Astrocyte (in vitro differentiated cells and primary cell): ENCODE data around the gene TRIM47. TPM values are rescaled to one million over a fixed set of nuclear protein-coding genes. Genes with fewer than 3 reads are reported as not detected.
A peak's percentile ranks its signal among the peaks of the same experiment; 100 is the strongest.

Experiments used
- DNase-seq: peaks from one replicate; pipeline ENCODE4 v3.0.0-alpha.2; 2010; ENCODE audit warnings: low read depth
- FAIRE-seq: peaks from 2 replicates; lab custom pipeline; 2011; peaks lifted over from hg19 to GRCh38; lab: Jason Lieb, UNC
- H2AFZ ChIP-seq: 2 replicates; pipeline ENCODE4 v1.6.0; 2012; ENCODE audit warnings: low read depth, low read length, inconsistent platforms
- H3K27ac ChIP-seq: 2 replicates; pipeline ENCODE4 v1.5.1; 2011; ENCODE audit warnings: low read depth, low read length, inconsistent platforms
- H3K27me3 ChIP-seq: 2 replicates; pipeline ENCODE4 v1.6.0; 2011; ENCODE audit warnings: low read length, inconsistent platforms; ENCODE audit not compliant: insufficient read depth
- H3K36me3 ChIP-seq: 2 replicates; pipeline ENCODE4 v1.5.1; 2011; ENCODE audit warnings: low read length, inconsistent platforms; ENCODE audit not compliant: insufficient read depth
- H3K4me1 ChIP-seq: 2 replicates; pipeline ENCODE4 v1.5.1; 2011; ENCODE audit warnings: low read length, inconsistent platforms; ENCODE audit not compliant: insufficient read depth
- H3K4me2 ChIP-seq: 2 replicates; pipeline ENCODE4 v1.6.0; 2012; ENCODE audit warnings: low read length, inconsistent platforms
- H3K4me3 ChIP-seq: 2 replicates; pipeline ENCODE4 v1.5.1; 2011; ENCODE audit warnings: low read depth, mild to moderate bottlenecking, low read length, inconsistent platforms; ENCODE audit not compliant: insufficient read depth
- H3K79me2 ChIP-seq: 2 replicates; pipeline ENCODE4 v1.6.0; 2012; ENCODE audit warnings: mild to moderate bottlenecking, low read length, inconsistent platforms; ENCODE audit not compliant: insufficient read depth
- H3K9ac ChIP-seq: 2 replicates; pipeline ENCODE4 v1.6.0; 2012; ENCODE audit warnings: mild to moderate bottlenecking, low read length, inconsistent platforms
- H3K9me3 ChIP-seq: 2 replicates; pipeline ENCODE4 v1.5.1; 2012; ENCODE audit warnings: low read depth, mild to moderate bottlenecking, low read length, inconsistent platforms; ENCODE audit not compliant: insufficient read depth
- H4K20me1 ChIP-seq: 2 replicates; pipeline ENCODE4 v1.6.0; 2012; ENCODE audit warnings: low read length, inconsistent platforms; ENCODE audit not compliant: insufficient read depth
- H3K27ac Mint-ChIP-seq: one replicate; pipeline ENCODE4 v1.8.0; 2021; ENCODE audit warnings: mild to moderate bottlenecking, mixed read lengths; ENCODE audit not compliant: unreplicated experiment
- H3K27me3 Mint-ChIP-seq: one replicate; pipeline ENCODE4 v1.8.0; 2021; ENCODE audit warnings: low read depth, mixed read lengths; ENCODE audit not compliant: unreplicated experiment
- H3K36me3 Mint-ChIP-seq: one replicate; pipeline ENCODE4 v1.8.0; 2021; ENCODE audit warnings: low read depth, mixed read lengths; ENCODE audit not compliant: unreplicated experiment
- H3K4me1 Mint-ChIP-seq: one replicate; pipeline ENCODE4 v1.8.0; 2021; ENCODE audit warnings: low read depth, mixed read lengths; ENCODE audit not compliant: unreplicated experiment
- H3K4me3 Mint-ChIP-seq: one replicate; pipeline ENCODE4 v1.8.0; 2021; ENCODE audit warnings: mild to moderate bottlenecking, moderate library complexity, mixed read lengths; ENCODE audit not compliant: unreplicated experiment
- H3K9me3 Mint-ChIP-seq: one replicate; pipeline ENCODE4 v1.8.0; 2021; ENCODE audit warnings: mild to moderate bottlenecking, mixed read lengths; ENCODE audit not compliant: unreplicated experiment
- EZH2 ChIP-seq: IDR thresholded peaks from 2 replicates; pipeline ENCODE4 v1.6.1; 2012; ENCODE audit warnings: mild to moderate bottlenecking, low read length, inconsistent platforms; ENCODE audit not compliant: insufficient read depth
- total RNA-seq: library from RNA; stranded (reverse); gene quantifications from 2 replicates; pipeline ENCODE4 v1.2.1, GENCODE V29; 2021
- TF ChIP-seq, protein P1 (sequence below): IDR thresholded peaks from 2 replicates; pipeline ENCODE4 v1.5.1; 2011; ENCODE audit warnings: low read depth, mild to moderate bottlenecking, inconsistent platforms, low read length, moderate library complexity; ENCODE audit not compliant: insufficient read depth

TRIM47 gene
- total RNA-seq, 1 donor from 2014 or later = 5.9 TPM

DNA sequence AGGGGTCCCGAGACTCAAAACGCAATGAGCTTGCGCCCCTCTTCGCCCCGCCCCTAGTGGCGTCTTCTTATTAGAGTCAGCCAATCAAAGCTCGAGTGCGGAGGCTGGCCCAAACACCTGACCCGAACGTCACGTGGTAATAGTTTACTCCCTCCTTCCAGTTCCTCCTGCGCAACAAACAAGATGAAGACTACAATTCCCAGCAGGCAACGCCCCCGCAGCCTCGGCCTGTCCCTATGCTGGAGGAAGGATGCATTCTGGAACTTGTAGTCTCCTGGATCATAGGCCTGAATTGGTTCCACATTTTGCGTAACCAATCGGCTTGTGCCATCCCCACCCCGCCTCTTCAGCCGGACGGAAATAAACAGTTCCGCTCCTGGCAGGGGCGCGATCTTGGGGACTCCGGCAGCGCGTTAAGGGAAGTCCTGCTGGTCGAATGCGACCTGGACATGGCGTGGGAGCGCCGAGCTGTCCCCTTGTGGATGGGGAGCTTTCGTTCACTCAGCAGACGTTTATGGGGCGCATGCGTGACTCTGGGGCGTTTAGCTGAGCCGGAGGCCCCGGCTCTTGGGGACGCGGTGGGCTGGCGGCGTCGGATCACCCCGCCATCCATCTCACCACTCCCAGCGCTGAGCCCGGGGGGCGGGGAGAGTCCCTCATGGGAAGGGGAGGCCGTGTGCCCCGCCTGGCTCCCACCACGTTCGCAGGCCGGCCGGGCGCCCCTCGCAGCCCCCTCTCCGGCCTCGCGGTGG lies 22.9 kb downstream of the TRIM47 start, which contains the start of gene WBP2:
Gene WBP2, minus strand, starts transcription at position 26 of the 752 bp plus-strand sequence. CDS start 38 bp downstream, outside the sequence.
- Mint-ChIP-seq H3K9me3 (no peaks in the 10 kb centered on the region), H3K4me1 (peaks cover 8% of the 10 kb centered on the region), H3K27ac (peak within 1 kb of the TSS; percentile 8), H3K4me3 (peak within 1 kb of the TSS; percentile 89), H3K27me3 (no peaks in the 10 kb centered on the region), H3K36me3 (peaks cover 7% of the 10 kb centered on the region)
- Histone ChIP-seq H3K36me3 (peaks cover 3% of the 10 kb centered on the region), H4K20me1 (no peaks in the 10 kb centered on the region), H3K79me2 (peaks cover 7% of the 10 kb centered on the region), H3K4me1 (peaks cover 30% of the 10 kb centered on the region), H2AFZ (peak within 1 kb of the TSS; percentile 92), H3K27ac (peak within 1 kb of the TSS; percentile 87), H3K9me3 (no peaks in the 10 kb centered on the region), H3K9ac (peak within 1 kb of the TSS; percentile 90), H3K4me2 (peak within 1 kb of the TSS; percentile 94), H3K27me3 (no peaks in the 10 kb centered on the region), H3K4me3 (peak within 1 kb of the TSS; percentile 89)
- DNase-seq (peak; percentile 100), FAIRE-seq (peak; percentile 83)
- no peak for TF ChIP-seq EZH2
- TF ChIP-seq, protein P1, sequence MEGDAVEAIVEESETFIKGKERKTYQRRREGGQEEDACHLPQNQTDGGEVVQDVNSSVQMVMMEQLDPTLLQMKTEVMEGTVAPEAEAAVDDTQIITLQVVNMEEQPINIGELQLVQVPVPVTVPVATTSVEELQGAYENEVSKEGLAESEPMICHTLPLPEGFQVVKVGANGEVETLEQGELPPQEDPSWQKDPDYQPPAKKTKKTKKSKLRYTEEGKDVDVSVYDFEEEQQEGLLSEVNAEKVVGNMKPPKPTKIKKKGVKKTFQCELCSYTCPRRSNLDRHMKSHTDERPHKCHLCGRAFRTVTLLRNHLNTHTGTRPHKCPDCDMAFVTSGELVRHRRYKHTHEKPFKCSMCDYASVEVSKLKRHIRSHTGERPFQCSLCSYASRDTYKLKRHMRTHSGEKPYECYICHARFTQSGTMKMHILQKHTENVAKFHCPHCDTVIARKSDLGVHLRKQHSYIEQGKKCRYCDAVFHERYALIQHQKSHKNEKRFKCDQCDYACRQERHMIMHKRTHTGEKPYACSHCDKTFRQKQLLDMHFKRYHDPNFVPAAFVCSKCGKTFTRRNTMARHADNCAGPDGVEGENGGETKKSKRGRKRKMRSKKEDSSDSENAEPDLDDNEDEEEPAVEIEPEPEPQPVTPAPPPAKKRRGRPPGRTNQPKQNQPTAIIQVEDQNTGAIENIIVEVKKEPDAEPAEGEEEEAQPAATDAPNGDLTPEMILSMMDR = peak; percentile 21

DNA sequence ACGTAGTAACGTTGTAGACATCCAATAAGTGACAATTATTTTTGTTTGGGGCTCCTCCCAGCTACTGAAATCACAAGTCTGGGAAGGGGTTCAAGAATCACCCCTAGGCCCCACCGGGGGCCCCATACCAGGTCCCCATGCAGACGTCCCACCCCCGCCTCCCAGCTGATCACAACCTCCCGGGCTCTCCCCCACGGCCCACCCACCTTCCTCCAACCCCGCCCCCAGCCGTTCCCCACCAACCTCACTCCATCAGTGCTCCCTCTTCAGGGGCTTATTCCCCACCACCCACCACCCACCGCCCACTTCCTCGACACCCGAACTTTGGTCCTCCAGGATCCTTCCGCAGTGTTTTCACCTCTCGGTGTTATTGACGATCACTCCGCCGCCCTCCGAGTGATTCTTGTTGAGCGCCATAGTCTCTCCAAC lies 23.5 kb downstream of the TRIM47 start:
- no peaks in the 10 kb centered on the region for H3K9me3 ChIP-seq
- H3K79me2 ChIP-seq = peaks cover 7% of the 10 kb centered on the region
- peaks cover 30% of the 10 kb centered on the region for H3K4me1 ChIP-seq
- H3K27ac ChIP-seq = peak overlapping the region; percentile 86
- H3K4me2 ChIP-seq = peak overlapping the region; percentile 94
- no peak overlapping the region for H2AFZ ChIP-seq
- H3K4me3 Mint-ChIP-seq = no peak overlapping the region
- H4K20me1 ChIP-seq = no peaks in the 10 kb centered on the region
- H3K4me1 Mint-ChIP-seq = peaks cover 8% of the 10 kb centered on the region
- H3K9ac ChIP-seq = peak overlapping the region; percentile 82
- H3K36me3 Mint-ChIP-seq = peaks cover 8% of the 10 kb centered on the region
- TF ChIP-seq, protein P1 = no peak
- TF ChIP-seq EZH2 = no peak
- H3K27ac Mint-ChIP-seq = no peak overlapping the region
- no peaks in the 10 kb centered on the region for H3K27me3 Mint-ChIP-seq
- no peaks in the 10 kb centered on the region for H3K9me3 Mint-ChIP-seq
- peak overlapping the region; percentile 89 for H3K4me3 ChIP-seq
- no peak for DNase-seq
- FAIRE-seq = no peak
- peaks cover 3% of the 10 kb centered on the region for H3K36me3 ChIP-seq
- H3K27me3 ChIP-seq = no peaks in the 10 kb centered on the region
